GM19043 (cell line): Measurements from ENCODE around the gene HEATR1.
A peak's percentile ranks its signal among the peaks of the same experiment; 100 is the strongest.
"Not testable (repeated sequence)": the region's sequence is repeated elsewhere in the genome, so short reads cannot be mapped to it uniquely, and the experiment has no call there.

Experiments used
- ATAC-seq: cut with Tn5 transposase; IDR thresholded peaks from one replicate; pipeline ENCODE4 v1.9.1; 2021; ENCODE audit warnings: low read depth; ENCODE audit not compliant: unreplicated experiment

Gene HEATR1, protein sequence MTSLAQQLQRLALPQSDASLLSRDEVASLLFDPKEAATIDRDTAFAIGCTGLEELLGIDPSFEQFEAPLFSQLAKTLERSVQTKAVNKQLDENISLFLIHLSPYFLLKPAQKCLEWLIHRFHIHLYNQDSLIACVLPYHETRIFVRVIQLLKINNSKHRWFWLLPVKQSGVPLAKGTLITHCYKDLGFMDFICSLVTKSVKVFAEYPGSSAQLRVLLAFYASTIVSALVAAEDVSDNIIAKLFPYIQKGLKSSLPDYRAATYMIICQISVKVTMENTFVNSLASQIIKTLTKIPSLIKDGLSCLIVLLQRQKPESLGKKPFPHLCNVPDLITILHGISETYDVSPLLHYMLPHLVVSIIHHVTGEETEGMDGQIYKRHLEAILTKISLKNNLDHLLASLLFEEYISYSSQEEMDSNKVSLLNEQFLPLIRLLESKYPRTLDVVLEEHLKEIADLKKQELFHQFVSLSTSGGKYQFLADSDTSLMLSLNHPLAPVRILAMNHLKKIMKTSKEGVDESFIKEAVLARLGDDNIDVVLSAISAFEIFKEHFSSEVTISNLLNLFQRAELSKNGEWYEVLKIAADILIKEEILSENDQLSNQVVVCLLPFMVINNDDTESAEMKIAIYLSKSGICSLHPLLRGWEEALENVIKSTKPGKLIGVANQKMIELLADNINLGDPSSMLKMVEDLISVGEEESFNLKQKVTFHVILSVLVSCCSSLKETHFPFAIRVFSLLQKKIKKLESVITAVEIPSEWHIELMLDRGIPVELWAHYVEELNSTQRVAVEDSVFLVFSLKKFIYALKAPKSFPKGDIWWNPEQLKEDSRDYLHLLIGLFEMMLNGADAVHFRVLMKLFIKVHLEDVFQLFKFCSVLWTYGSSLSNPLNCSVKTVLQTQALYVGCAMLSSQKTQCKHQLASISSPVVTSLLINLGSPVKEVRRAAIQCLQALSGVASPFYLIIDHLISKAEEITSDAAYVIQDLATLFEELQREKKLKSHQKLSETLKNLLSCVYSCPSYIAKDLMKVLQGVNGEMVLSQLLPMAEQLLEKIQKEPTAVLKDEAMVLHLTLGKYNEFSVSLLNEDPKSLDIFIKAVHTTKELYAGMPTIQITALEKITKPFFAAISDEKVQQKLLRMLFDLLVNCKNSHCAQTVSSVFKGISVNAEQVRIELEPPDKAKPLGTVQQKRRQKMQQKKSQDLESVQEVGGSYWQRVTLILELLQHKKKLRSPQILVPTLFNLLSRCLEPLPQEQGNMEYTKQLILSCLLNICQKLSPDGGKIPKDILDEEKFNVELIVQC (N-terminal part only)

DNA sequence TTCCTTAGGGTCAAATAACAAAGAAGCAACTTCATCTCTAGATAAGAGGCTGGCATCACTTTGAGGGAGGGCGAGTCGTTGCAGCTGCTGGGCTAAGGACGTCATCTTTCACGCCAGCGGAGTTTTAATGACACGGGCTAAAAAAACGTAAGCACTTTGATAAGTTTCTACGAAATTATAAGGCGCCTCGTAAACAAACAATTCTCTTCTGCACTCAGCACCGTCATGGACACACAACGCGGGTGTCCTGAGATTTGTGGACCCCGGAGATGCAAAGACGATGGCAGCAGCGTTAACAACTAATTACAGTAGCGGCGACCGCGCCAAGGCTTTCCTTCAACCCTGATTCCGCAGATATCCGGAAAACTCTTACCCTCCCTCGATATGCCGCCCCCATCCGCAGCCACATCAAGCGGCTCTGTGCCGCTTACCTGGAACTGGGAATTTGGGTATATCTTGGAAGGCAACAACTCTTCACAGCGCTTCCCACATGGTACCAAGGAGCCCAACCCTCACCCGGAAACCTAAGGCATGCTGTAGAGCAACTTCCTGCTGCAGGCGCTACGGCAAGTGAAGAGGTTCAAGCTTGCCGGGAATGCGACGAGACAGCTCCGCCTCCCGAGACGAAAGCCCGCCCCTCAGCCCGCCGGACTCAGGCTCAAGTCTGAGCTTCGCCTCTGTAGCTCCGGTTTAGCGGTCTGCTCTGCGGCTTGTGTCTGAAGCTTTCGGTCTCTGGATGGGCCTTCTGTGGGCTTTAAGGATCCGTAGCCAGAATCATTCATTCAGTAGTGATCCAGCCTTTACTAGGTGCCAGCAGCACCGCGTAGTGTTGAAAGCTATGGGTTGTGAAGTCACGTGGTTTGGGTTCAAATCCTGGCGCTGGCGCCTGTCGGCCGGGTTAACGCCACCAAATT, at the start of gene HEATR1:
TSS of gene HEATR1 (minus strand) at position 526 of the 914 bp plus-strand sequence. CDS start at position 105, 421 bp downstream.
- peak; percentile 90 for ATAC-seq

DNA sequence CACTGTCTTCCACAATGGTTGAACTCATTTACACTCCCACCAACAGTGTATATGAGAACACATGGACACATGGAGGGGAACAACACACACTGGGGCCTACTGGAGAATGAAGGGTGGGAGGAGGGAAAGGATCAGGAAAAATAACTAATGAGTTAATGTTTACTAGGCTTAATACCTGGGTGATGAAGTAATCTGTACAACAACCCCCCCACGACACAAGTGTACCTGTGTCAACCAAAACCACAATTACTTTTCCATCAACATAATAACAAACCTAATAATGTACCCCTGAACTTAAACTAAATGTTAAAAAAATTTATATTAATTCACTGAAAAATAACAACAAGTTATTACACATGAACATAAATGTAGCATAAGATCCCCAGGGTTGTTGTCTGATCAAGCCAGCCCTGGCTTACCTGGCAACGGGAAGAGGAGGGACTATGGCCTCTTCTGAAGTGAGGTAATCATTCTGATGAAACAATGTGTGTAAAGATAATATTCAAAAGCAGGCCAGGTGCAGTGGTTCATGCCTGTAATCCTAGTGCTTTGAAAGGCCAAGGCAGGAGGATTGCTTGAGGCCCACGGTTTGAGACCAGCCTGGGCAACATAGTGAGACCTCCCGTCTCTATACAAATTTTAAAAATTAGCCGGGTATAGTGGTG, 40.8 kb upstream of the HEATR1 start:
- ATAC-seq = no peak

DNA sequence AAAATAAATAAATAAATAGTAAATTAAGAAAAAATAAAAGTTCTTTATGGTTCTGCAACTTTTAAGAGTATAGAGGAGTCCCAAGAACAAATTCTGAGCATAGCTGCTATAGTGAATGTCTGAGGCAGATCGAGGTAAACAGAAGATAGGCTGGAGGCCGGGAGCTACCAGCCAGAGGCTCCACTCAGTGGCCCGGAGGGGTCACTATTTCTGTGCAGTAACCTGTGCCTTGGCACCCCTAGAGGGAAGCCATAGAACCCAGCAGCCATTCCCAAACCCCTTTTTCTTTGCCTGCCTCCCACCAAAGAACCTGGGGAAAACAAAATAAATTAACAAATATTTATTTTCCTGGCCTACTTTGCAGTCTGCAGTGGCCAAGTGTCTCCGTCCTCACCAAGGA, 38.4 kb upstream of the HEATR1 start:
- ATAC-seq = no peak

DNA sequence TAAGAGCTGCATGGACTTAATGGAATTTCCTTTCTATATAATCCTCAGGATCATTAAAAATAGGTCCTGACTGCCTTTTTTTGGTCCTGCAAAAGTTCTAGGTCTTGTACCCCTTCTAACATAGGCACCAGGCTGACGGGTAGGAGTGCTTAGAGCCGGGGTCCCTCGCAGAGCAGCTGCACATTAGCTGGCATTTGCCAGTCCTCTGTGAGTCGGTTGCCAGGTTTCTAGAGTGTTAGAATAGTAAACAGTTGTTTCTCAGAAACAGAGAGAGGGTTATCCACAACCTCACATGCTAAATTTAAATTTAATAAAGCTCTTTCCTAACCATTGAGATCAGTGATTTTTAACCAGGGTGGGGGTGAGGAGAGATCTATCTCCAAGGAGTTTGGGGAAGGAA, 35.4 kb upstream of the HEATR1 start:
- ATAC-seq = no peak

DNA sequence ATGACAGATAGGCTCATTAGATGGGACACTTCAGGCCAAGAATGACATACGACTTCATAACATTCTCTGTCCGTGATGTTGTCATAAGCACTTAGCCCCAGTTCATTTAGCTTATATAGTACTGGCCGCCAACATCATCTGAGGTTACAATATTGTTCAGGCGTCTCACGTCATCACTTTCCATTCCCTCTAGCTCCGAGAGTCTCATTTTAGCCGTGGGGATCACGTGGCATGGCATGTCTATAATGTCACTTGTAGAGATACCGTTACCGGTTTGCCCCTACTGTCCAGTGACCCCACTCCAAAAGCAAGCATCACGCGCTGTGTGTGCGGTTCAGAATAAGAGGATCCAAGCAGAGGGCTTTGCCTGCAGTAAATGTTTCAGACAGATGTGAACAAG, 34.6 kb upstream of the HEATR1 start:
- ATAC-seq = no peak

DNA sequence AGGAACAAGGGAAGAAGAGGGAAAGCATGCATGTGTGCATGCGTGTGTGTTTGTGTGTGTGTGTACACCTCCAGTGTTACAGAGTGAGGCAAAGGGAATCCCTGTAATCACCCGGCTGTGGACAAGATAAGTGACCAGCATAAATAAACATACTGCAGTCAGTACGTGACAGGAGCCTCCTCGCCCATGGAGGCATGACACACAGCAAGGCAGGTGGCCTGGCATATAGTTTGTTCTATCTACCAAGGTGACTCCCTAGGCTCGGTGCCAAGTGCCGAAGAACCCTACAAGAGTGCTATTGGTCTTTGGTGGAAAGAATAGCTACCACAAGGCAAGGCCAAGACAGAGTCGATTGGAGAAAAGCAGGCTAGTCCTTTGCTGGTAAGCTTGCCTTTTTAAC, 31.7 kb upstream of the HEATR1 start:
- ATAC-seq = no peak

DNA sequence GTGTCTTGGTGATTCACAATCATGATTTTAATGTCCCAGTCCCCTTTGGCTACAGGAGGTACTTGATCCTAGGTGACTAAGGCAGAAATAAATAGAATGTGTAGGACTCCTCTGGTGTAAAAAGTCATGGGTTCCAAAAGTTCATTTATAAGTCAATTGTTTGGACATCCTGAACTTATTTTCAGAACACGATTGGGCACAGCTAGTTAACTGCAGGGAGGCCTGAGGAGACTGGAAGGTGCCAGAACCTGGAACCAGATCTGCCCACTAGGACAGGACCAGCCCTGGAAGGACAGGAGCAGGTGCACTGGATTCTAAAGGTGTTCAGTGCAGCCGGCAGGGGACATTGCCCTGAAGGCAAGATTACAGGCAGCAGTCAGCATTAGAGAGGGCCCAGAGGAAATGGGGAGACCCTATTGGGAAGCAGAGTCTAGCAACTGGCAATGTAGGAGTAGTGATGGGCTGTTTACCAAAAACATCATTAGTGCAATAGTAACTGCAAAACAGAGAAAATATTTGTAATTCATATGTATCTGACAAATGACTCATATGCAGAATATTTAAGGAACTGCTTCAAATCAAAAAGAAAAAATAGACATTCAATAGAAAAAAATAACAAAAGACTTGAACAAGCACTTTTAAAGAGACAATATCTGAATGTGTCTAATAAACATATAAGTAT, 23.6 kb upstream of the HEATR1 start:
- no peak for ATAC-seq

DNA sequence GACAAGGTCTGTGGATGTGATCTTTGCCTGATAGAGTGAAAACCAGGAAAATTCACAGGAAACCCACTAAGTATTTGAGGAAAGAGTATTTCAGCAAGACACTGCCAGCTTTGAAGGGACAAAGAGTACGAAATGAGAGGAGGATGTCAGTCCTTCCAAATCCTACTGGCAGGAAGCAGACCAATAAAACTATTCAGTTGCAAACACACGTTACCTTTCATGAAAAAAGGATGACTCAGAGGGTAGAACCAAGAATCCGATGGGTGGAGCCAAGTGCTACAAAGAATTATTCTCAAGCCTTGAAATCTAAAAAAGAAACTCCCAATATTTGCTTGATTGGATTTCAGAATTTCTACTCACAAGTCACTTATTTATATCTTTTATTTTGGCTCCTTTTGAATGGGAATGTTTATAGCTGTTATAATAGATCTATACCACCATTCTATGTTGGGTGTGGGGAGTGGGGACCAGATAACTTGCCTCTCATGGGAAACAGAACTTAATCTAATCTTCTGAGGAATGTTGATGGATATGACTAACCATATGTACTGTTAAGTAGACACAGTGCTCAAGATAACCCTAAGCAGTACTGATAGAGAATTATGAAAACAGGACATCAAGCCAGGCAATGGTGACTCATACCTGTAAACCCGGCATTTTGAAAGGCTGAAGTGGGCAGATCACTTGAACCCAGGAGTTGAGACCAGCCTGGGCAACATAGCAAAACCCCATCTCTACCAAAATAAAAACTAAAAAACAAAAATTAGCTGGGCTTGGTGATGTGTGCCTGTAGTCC, 19.3 kb upstream of the HEATR1 start:
- ATAC-seq = no peak

DNA sequence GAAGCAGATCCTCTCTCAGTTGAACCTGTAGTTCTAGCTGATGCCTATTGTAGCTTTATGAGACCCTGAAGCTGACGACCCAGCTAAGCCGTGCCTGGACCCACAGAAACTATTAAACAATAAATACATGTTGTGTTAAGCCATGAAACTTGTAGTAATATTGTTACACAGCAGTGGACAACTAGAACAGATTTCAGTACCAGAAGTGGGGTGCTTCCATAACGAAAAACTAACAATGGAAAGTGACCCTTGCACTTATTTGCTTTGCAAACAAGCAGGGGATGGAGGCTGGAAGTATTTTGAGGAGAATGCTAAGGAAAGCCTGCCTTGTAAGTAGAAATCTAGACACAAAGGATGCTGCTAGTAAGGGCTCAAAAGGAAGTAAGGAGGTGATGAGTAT, 18.1 kb upstream of the HEATR1 start:
- ATAC-seq = no peak

DNA sequence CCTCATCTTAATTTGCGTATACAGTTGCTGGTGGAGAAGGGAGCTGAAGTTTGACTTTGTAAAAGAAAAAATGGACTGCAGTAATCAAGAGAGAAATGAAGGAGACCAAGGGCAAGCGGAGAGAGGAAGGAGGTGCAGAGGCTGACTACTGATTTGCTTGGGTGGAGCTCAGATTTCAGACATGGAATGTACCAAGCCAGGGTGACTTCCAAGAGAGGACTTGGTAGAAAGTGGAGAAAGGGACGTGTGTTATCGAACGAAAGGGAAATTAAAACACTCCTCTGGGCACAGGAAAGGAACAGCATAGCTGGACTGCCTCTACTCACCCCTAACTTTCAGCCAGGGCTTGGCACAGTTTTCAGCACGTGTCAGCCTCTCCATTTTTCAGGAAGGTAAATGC, 15.1 kb upstream of the HEATR1 start:
- ATAC-seq = no peak

DNA sequence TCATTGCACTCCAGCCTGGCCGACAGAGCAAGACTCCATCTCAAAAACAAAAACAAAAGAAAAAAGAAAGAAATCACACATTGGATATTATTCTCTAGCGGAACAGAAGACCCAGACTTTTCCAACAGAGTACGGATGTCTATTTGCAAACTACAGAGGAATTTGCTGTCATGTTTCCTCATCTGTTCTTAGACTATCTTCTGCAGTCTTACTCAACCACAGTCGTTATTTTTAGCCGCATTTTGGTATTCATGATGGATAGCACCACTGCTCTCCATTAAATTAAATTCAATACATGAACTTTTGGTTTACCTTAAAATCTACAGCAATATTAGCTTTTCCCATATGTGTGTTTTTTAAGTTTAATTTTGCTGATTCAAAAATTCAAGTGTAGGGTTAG, 14.2 kb upstream of the HEATR1 start:
- no peak for ATAC-seq

DNA sequence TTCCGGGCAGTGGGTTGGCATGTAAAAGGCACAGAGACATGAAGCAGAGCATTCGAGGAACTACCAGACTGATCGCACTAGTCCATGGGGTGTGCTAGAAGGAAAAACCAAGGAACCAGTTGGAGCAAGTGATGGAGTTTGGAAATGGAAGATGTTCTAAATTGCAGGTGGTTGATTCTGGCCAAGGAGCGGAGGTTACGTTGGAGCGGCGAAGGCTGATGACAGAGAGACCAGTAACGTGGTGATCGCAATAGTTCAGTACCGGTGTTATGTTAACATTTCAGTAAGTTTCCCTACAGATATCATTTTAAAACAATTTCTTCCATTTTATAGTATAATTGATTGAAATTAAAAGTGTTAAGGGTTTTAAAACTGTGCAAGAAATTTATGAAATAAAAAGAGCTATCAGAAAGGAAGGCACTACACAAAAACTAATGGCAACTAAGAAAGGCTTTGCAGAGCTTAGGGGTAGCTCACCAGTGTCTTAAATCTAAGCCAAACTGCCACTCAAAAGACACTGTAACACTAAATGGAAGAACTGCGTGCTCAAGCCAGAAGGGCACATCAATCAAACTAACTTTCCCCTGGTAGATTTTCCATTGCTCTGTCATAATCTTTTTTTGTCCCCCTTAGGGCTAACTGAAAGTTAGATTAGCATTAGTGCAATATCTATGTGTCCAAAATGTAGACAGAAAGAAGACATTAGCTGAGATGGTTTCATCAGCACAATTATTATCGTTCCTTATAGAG, 11.3 kb upstream of the HEATR1 start:
- ATAC-seq = no peak

DNA sequence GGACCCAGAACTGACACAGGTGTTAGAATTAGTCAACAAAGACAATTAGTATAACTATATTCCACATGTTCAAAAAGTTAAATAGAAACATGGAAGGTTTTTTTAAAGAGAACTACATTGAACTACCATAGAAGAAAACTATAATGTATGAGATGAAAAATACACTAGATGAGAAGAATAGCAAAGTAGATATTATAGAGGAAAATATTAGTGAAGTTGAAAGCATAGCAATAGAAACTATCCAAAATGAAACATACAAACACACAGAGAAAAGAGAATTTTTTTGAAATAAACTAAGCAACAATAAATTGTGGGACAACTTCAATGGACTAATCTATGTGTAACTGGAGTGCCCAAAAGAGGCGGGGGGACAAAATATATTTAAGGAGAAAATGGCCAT, 8.0 kb upstream of the HEATR1 start:
- no peak for ATAC-seq

DNA sequence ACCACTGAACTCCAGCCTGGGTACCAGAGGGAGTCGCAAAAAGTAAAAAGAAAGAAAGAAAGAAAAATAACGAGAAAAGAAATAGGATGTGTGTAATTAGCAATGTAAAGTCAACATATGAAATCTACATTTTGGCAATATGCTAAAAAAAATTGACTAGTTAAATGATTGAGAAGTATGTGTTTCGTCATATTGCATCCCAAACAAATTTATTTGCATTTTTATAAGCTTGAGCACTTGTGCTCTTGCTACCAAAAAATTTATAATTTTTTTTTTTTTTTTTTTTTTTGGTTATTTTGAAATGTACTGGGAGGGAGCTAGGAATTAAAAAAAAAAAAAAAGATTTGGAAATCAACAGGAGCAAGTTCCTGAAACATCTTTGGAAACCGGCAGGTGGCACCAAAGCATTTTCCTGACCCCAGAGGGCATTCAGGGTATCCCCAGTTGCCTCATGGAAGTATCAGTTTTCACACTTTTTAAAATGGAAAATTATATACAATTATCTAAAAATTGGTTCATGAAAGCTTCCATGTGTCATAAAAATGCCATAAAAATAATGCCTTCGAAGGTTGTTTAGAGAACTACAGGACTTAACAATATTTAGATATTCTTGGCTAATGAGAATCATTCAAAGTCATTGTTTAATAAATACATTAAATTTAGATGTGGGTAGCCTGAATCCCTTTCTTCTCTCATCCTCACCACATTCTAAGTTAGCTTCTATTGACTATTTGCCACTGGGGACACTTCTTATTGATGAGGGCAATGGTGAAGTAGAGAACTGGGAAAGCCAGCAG, 4.8 kb upstream of the HEATR1 start:
- ATAC-seq = no peak

DNA sequence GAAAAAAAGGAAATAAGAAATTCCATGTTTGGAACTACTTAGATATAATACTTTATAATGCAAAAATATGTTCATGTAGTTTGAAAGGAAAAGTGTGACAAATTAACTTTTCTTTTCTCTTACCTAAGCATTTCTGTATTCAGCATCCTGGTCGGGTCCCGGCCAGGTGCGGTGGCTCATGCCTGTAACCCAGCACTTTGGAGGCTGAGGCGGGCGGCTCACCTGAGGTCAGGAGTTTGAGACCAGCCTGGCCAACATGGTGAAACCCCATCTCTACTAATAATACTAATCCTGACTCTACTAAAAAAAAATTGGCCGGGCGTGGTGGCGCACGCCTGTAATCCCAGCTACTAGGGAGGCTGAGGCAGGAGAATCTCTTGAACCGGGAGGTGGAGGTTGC, 3.3 kb upstream of the HEATR1 start:
- not testable (repeated sequence) for ATAC-seq
